K562 (cell line): Measurements from ENCODE around the gene PCSK5.

Experiments used
- CTCF ChIP-seq, 3 experiments: IDR thresholded peaks in 2 of 3; conservative IDR thresholded peaks in 1 of 3; 2 replicates each; pipeline ENCODE4 v1.5.1; 2011 to 2012; ENCODE audit warnings: low read length in 3 of 3, mild to moderate bottlenecking in 3 of 3, control low read depth in 2 of 3, improper control_type of control experiment in 1 of 3, inconsistent platforms in 1 of 3, low read depth in 1 of 3, mixed read lengths in 1 of 3, moderate library complexity in 1 of 3; ENCODE audit not compliant: insufficient read depth in 2 of 3
- EZH2 ChIP-seq: IDR thresholded peaks from 2 replicates; pipeline ENCODE4 v1.6.1; 2012; ENCODE audit warnings: low read depth, mild to moderate bottlenecking, inconsistent platforms, low read length, borderline replicate concordance
- GABPA ChIP-seq: fragments of 200-800 bp; sonication (Bioruptor generic); conservative IDR thresholded peaks from 2 replicates; pipeline ENCODE4 v1.6.1; 2016; ENCODE audit warnings: low read depth, missing genetic modification characterization, missing compliant biosample characterization
- MTA3 ChIP-seq: fragments of 450-650 bp; formaldehyde crosslinking; IDR thresholded peaks from 2 replicates; pipeline ENCODE4 v1.6.1; 2017; ENCODE audit warnings: mild to moderate bottlenecking, borderline replicate concordance
- NRF1 ChIP-seq, 2 experiments: fragments of 450-650 bp; IDR thresholded peaks in 1 of 2; conservative IDR thresholded peaks in 1 of 2; 2 replicates each; pipeline ENCODE4 v1.6.1; 2014; ENCODE audit warnings: mild to moderate bottlenecking in 2 of 2
- POLR2A ChIP-seq: fragments of 450-650 bp; conservative IDR thresholded peaks from 2 replicates; pipeline ENCODE4 v1.6.1; 2016
- SMC3 ChIP-seq: conservative IDR thresholded peaks from 2 replicates; pipeline ENCODE4 v1.6.1; 2011; ENCODE audit warnings: low read depth, low read length, improper control_type of control experiment; ENCODE audit not compliant: insufficient read depth
- TAL1 ChIP-seq: fragments of 450-650 bp; IDR thresholded peaks from 2 replicates; pipeline ENCODE4 v1.6.1; 2016; ENCODE audit warnings: mild to moderate bottlenecking
- USF2 ChIP-seq: sonication (generic); formaldehyde crosslinking; IDR thresholded peaks from 2 replicates; pipeline ENCODE4 v1.5.0; 2020; ENCODE audit warnings: missing genetic modification reagents
- ZNF124 ChIP-seq: sonication (generic); formaldehyde crosslinking; IDR thresholded peaks from 2 replicates; pipeline ENCODE4 v1.8.1; 2022; ENCODE audit warnings: missing genetic modification reagents
- ZNF133 ChIP-seq: fragments of 250-450 bp; sonication (Bioruptor Pico); IDR thresholded peaks from 2 replicates; pipeline ENCODE4 v1.4.0; 2020; ENCODE audit warnings: mild to moderate bottlenecking
- ZNF583 ChIP-seq: fragments of 250-450 bp; sonication (Bioruptor Pico); IDR thresholded peaks from 2 replicates; pipeline ENCODE4 v1.4.0; 2020

DNA sequence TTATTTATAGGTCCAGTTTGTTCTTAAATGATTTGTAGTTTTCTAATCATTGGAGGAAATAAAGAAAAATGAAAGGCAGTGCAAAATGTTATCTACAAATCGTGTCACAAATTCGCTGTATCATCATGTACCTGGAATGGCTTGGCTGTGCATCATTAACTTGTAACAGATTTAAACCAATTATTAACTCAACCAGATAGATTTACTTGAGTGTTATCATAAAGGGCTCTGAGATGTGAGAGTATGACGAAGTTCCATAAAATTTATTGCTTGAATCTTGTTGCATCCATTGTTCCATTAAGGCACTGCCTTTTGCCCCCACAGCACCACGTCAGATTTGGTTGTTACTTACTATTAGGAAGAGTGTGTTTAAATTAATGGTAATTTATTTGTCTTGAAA is 23.5 kb downstream of the PCSK5 start:
- TF ChIP-seq SMC3 (no peak), EZH2 (no peak), ZNF133 (no peak), NRF1 (conservative IDR thresholded peaks at IDR 0.05 in 1 of 2, IDR thresholded peaks at IDR 0.05 in 1 of 2) (no peak), ZNF583 (CRISPR knock-in tag) (no peak), CTCF (IDR thresholded peaks at IDR 0.05 in 2 of 3, conservative IDR thresholded peaks at IDR 0.05 in 1 of 3; ENCODE audit: insufficient read depth in 2 of 3, low read depth in 1 of 3, low read length in 3 of 3) (no peak), MTA3 (no peak), POLR2A (no peak), USF2 (CRISPR knock-in tag) (no peak), GABPA (tag) (no peak), TAL1 (no peak), ZNF124 (CRISPR knock-in tag) (no peak)
